Mesothelial cell of epicardium (in vitro differentiated cells): Measurements from ENCODE around the gene MOGAT1. TPM values are rescaled to one million over a fixed set of nuclear protein-coding genes. Genes with fewer than 3 reads are reported as not detected.

Source experiments
- DNase-seq, 2 experiments: peaks; one replicate each; pipeline ENCODE4 v3.0.0; 2021; ENCODE audit warnings: low spot score in 2 of 2; ENCODE audit not compliant: unreplicated experiment in 2 of 2
- H3K27ac Mint-ChIP-seq: 2 replicates; pipeline ENCODE4 v1.8.0; 2021; ENCODE audit warnings: mixed read lengths
- H3K27me3 Mint-ChIP-seq: 2 replicates; pipeline ENCODE4 v1.8.0; 2021; ENCODE audit warnings: low read depth, mixed read lengths
- H3K36me3 Mint-ChIP-seq: 2 replicates; pipeline ENCODE4 v1.8.0; 2021; ENCODE audit warnings: mixed read lengths
- H3K4me1 Mint-ChIP-seq: 2 replicates; pipeline ENCODE4 v1.8.0; 2021; ENCODE audit warnings: mixed read lengths
- H3K4me3 Mint-ChIP-seq: 2 replicates; pipeline ENCODE4 v1.8.0; 2021; ENCODE audit warnings: mild to moderate bottlenecking, moderate library complexity, mixed read lengths
- H3K9me3 Mint-ChIP-seq: 2 replicates; pipeline ENCODE4 v1.8.0; 2021; ENCODE audit warnings: mixed read lengths
- CTCF ChIP-seq: fragments of 200-600 bp; sonication (generic); IDR thresholded peaks from one replicate; pipeline ENCODE4 v1.5.0; 2021; ENCODE audit warnings: antibody characterized with exemption; ENCODE audit not compliant: unreplicated experiment
- total RNA-seq: library from RNA; stranded (reverse); gene quantifications from 3 replicates; pipeline ENCODE4 v1.2.1, GENCODE V29; 2021

MOGAT1 gene
- total RNA-seq, 1 donor from 2014 or later, result not detected

GRCh38 chr2:222698276-222698675 is 26.8 kb downstream of the MOGAT1 start:
- Mint-ChIP-seq H3K9me3 (no peaks in the 10 kb centered on the region), H3K4me1 (peaks cover 10% of the 10 kb centered on the region), H3K27ac (no peak overlapping the region), H3K36me3 (no peaks in the 10 kb centered on the region), H3K4me3 (no peak overlapping the region), H3K27me3 (peaks cover 2% of the 10 kb centered on the region)
- TF ChIP-seq CTCF, result no peak
- no peak for DNase-seq

- Mint-ChIP-seq H3K27me3 (peaks cover 2% of the 10 kb centered on the region), H3K27ac (no peak overlapping the region), H3K9me3 (no peaks in the 10 kb centered on the region), H3K4me3 (no peak overlapping the region), H3K36me3 (no peaks in the 10 kb centered on the region), H3K4me1 (peaks cover 11% of the 10 kb centered on the region)
- DNase-seq, result no peak
- no peak for TF ChIP-seq CTCF
These were observed 29.8 kb downstream of the MOGAT1 start for GRCh38 chr2:222701233-222701632.

GRCh38 chr2:222701721-222702131 is 30.3 kb downstream of the MOGAT1 start:
- Mint-ChIP-seq H3K4me1 (peaks cover 15% of the 10 kb centered on the region), H3K9me3 (no peaks in the 10 kb centered on the region), H3K36me3 (no peaks in the 10 kb centered on the region), H3K4me3 (no peak overlapping the region), H3K27me3 (peaks cover 4% of the 10 kb centered on the region), H3K27ac (no peak overlapping the region)
- no peak for TF ChIP-seq CTCF
- no peak for DNase-seq

- Mint-ChIP-seq H3K27me3 (peaks cover 7% of the 10 kb centered on the region), H3K9me3 (no peaks in the 10 kb centered on the region), H3K36me3 (no peaks in the 10 kb centered on the region), H3K4me3 (no peak overlapping the region), H3K4me1 (peaks cover 16% of the 10 kb centered on the region), H3K27ac (no peak overlapping the region)
- no peak for DNase-seq
- no peak for TF ChIP-seq CTCF
These were observed 31.6 kb downstream of the MOGAT1 start for GRCh38 chr2:222703091-222703490.

GRCh38 chr2:222703886-222704285 is 32.4 kb downstream of the MOGAT1 start:
- no peak for DNase-seq
- peaks cover 18% of the 10 kb centered on the region for H3K4me1 Mint-ChIP-seq
- H3K27me3 Mint-ChIP-seq, result peaks cover 7% of the 10 kb centered on the region
- H3K36me3 Mint-ChIP-seq, result no peaks in the 10 kb centered on the region
- no peak for TF ChIP-seq CTCF
- no peak overlapping the region for H3K27ac Mint-ChIP-seq
- H3K9me3 Mint-ChIP-seq, result no peaks in the 10 kb centered on the region
- H3K4me3 Mint-ChIP-seq, result no peak overlapping the region

GRCh38 chr2:222706616-222707015 is 35.2 kb downstream of the MOGAT1 start:
- Mint-ChIP-seq H3K27ac (no peak overlapping the region), H3K4me1 (peaks cover 24% of the 10 kb centered on the region), H3K27me3 (peaks cover 5% of the 10 kb centered on the region), H3K36me3 (no peaks in the 10 kb centered on the region), H3K4me3 (no peak overlapping the region), H3K9me3 (no peaks in the 10 kb centered on the region)
- TF ChIP-seq CTCF, result no peak
- DNase-seq, result no peak
